ENCODE results near the gene S1PR1.

Gene S1PR1

GRCh38 chr1:101260556-101261350, 23.9 kb downstream of the S1PR1 start:
- peak; percentile 18; the same call in 1 of the 3 replicates for ATAC-seq
- TF ChIP-seq ESRRG (CRISPR knock-in tag; IDR thresholded peaks at IDR 0.05): no peak
- TF ChIP-seq SNAI2 (CRISPR knock-in tag; IDR thresholded peaks at IDR 0.05): no peak
- TF ChIP-seq GLIS3 (CRISPR knock-in tag; IDR thresholded peaks at IDR 0.05): no peak
- no peak for TF ChIP-seq ISL1 (CRISPR knock-in tag; IDR thresholded peaks at IDR 0.05)
- TF ChIP-seq RARB (CRISPR knock-in tag; IDR thresholded peaks at IDR 0.05): no peak
- TF ChIP-seq BACH2 (CRISPR knock-in tag; IDR thresholded peaks at IDR 0.05; ENCODE audit: borderline replicate concordance): no peak
- TF ChIP-seq TOX (CRISPR knock-in tag; IDR thresholded peaks at IDR 0.05; ENCODE audit: borderline replicate concordance): no peak

- TF ChIP-seq BACH2 (CRISPR knock-in tag; IDR thresholded peaks at IDR 0.05; ENCODE audit: borderline replicate concordance) (no peak), TOX (CRISPR knock-in tag; IDR thresholded peaks at IDR 0.05; ENCODE audit: borderline replicate concordance) (no peak), ARNTL (CRISPR knock-in tag; IDR thresholded peaks at IDR 0.05; ENCODE audit: borderline replicate concordance, low read depth) (no peak)
- no peak for ATAC-seq
Observed at GRCh38 chr1:101261623-101262022, 24.8 kb downstream of the S1PR1 start.

- no peak for TF ChIP-seq PATZ1 (CRISPR knock-in tag; IDR thresholded peaks at IDR 0.05; ENCODE audit: borderline replicate concordance)
- no peak for TF ChIP-seq RARB (CRISPR knock-in tag; IDR thresholded peaks at IDR 0.05)
- no peak for ATAC-seq
Observed at GRCh38 chr1:101262060-101262459, 25.2 kb downstream of the S1PR1 start.

- no peak for ATAC-seq
Observed at GRCh38 chr1:101262630-101263348, 26.0 kb downstream of the S1PR1 start.

GRCh38 chr1:101264697-101265096, 27.9 kb downstream of the S1PR1 start:
- TF ChIP-seq BACH2 (CRISPR knock-in tag; IDR thresholded peaks at IDR 0.05; ENCODE audit: borderline replicate concordance) (no peak), ISL1 (CRISPR knock-in tag; IDR thresholded peaks at IDR 0.05) (peak; percentile 36)
- ATAC-seq: peak; percentile 55; the same call in 2 of the 3 replicates

More at GRCh38 chr1:101262630-101263348, 26.0 kb downstream of the S1PR1 start:
- TF ChIP-seq PPARA (CRISPR knock-in tag; IDR thresholded peaks at IDR 0.05; ENCODE audit: borderline replicate concordance): no peak

GRCh38 chr1:101265684-101266083, 28.9 kb downstream of the S1PR1 start:
- TF ChIP-seq GLIS3 (CRISPR knock-in tag; IDR thresholded peaks at IDR 0.05) (no peak), PPARA (CRISPR knock-in tag; IDR thresholded peaks at IDR 0.05; ENCODE audit: borderline replicate concordance) (no peak), TSHZ2 (CRISPR knock-in tag; IDR thresholded peaks at IDR 0.05) (no peak), ZC3H10 (CRISPR knock-in tag; IDR thresholded peaks at IDR 0.05) (no peak), PATZ1 (CRISPR knock-in tag; IDR thresholded peaks at IDR 0.05; ENCODE audit: borderline replicate concordance) (no peak), RARB (CRISPR knock-in tag; IDR thresholded peaks at IDR 0.05) (no peak), ZNF565 (CRISPR knock-in tag; conservative IDR thresholded peaks at IDR 0.05; ENCODE audit: low read depth) (no peak), ZFP30 (CRISPR knock-in tag; IDR thresholded peaks at IDR 0.05) (no peak), ESRRG (CRISPR knock-in tag; IDR thresholded peaks at IDR 0.05) (no peak), ISL1 (CRISPR knock-in tag; IDR thresholded peaks at IDR 0.05) (no peak)
- no peak for ATAC-seq
